Measurements from ENCODE around the gene UCP2. TPM values are rescaled to one million over a fixed set of nuclear protein-coding genes. Genes with fewer than 3 reads are reported as not detected.
A peak's percentile ranks its signal among the peaks of the same experiment; 100 is the strongest.

UCP2 gene
- total and polyA plus RNA-seq, 9 of the 15 experiments (the other 6 are each of a cell fraction or from before 2014, with no cell fraction given): 19.2 to 216 (median 87.9) TPM

GRCh38 chr11:73942010-73942409, 40.6 kb downstream of the UCP2 start (continued):
- TF ChIP-seq ZFP91 (CRISPR knock-in tag; IDR thresholded peaks at IDR 0.05) (no peak), CBX5 (IDR thresholded peaks at IDR 0.05; ENCODE audit: borderline replicate concordance, low read depth) (no peak), ID3 (CRISPR knock-in tag; IDR thresholded peaks at IDR 0.05) (no peak), ID3 (tag; IDR thresholded peaks at IDR 0.05) (peak; percentile 74), ZNF592 (IDR thresholded peaks at IDR 0.05) (no peak), ZNF280A (IDR thresholded peaks at IDR 0.05; ENCODE audit: low read depth, partially characterized antibody) (no peak), NKRF (IDR thresholded peaks at IDR 0.05; ENCODE audit: borderline replicate concordance) (no peak), PHF8 (IDR thresholded peaks at IDR 0.05; ENCODE audit: borderline replicate concordance, low read length) (no peak), ERF (CRISPR knock-in tag; IDR thresholded peaks at IDR 0.05) (no peak), ZNF124 (CRISPR knock-in tag; IDR thresholded peaks at IDR 0.05) (no peak), ZNF354B (CRISPR knock-in tag; IDR thresholded peaks at IDR 0.05) (no peak), FOXK2 (conservative IDR thresholded peaks at IDR 0.05 in 1 of 2, IDR thresholded peaks at IDR 0.05 in 1 of 2; ENCODE audit: low read depth in 2 of 2) (no peak), SMARCA4 (IDR thresholded peaks at IDR 0.05) (0 out of 2 replicates have a peak, but pooled peaks have one; percentile 16), MTA2 (IDR thresholded peaks at IDR 0.05; ENCODE audit: low read depth) (peak; percentile 86), ZNF668 (CRISPR knock-in tag; IDR thresholded peaks at IDR 0.05) (no peak), SNRNP70 (optimal IDR thresholded peaks at IDR 0.05; ENCODE audit: low read depth, low read length) (no peak), HDAC8 (tag; IDR thresholded peaks at IDR 0.05) (no peak), NCOR1 (IDR thresholded peaks at IDR 0.05) (peak; percentile 77)

Measured in K562 (cell line).